Vagina (tissue), 2 donors: ENCODE results near the gene PMIS2.

Source experiments
- CTCF ChIP-seq, 3 experiments: fragments of 450-650 bp in 2 of 3; fragments of 200-600 bp in 1 of 3; sonication (generic) in 1 of 3; IDR thresholded peaks; one replicate each; pipeline ENCODE4 v1.5.1; 2017 to 2019; ENCODE audit warnings: antibody characterized with exemption in 3 of 3, mild to moderate bottlenecking in 2 of 3, moderate library complexity in 2 of 3
- POLR2A ChIP-seq, 2 donors: fragments of 450-650 bp; IDR thresholded peaks; one replicate each; pipeline ENCODE4 v1.6.1; 2017; ENCODE audit warnings: antibody characterized with exemption in 2 of 2, mild to moderate bottlenecking in 2 of 2, moderate library complexity in 2 of 2

- TF ChIP-seq CTCF (IDR thresholded peaks at IDR 0.05) (no peak), POLR2A (IDR thresholded peaks at IDR 0.05) (no peak)
These were observed 25.7 kb upstream of the PMIS2 start for GRCh38 chr19:35560271-35560670.
